SU-DHL-6 (cell line): ENCODE data around the gene NKX2-2.

Experiments
- EZH2phosphoT487 ChIP-seq: fragments of 200-600 bp; sonication (generic), shearing (Covaris generic); conservative IDR thresholded peaks from 2 replicates; pipeline ENCODE4 v1.6.1; 2018; ENCODE audit warnings: mild to moderate bottlenecking, antibody characterized with exemption, low read length, moderate library complexity, mixed read lengths
- TF ChIP-seq, protein P1 (sequence below): fragments of 200-600 bp; sonication (generic); IDR thresholded peaks from one replicate; pipeline ENCODE4 v1.5.1; 2017; ENCODE audit warnings: antibody characterized with exemption, mild to moderate bottlenecking, low read length, moderate library complexity; ENCODE audit not compliant: insufficient read depth, poor library complexity, severe bottlenecking

DNA sequence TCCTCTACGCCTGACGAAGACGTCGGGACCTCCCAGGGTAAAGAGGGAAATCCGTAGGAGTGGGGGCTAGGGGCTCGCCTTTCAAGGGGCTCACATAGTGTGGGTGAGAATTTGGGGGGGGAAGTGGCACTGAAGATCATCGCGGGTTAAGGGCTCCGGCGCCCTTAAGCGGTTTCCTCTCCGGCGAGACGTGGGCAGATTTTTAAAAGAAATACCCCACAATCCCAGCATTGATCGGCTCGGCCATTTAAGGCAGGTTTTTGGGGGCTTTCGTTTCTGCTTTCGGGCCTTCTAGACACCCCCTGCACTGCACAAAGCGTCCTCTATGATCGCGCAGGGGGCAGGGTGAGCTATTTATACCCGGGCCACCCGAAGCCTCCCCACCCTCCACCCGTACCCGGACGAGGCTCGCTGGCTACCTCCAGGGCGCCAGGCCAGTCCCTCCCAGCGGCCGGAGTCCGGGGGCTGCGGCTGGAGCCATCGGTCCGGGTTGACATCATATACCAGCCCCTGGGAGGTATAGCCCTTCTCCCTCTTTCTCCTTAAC is 1.2 kb downstream of the NKX2-2 start:
- TF ChIP-seq, protein P1, sequence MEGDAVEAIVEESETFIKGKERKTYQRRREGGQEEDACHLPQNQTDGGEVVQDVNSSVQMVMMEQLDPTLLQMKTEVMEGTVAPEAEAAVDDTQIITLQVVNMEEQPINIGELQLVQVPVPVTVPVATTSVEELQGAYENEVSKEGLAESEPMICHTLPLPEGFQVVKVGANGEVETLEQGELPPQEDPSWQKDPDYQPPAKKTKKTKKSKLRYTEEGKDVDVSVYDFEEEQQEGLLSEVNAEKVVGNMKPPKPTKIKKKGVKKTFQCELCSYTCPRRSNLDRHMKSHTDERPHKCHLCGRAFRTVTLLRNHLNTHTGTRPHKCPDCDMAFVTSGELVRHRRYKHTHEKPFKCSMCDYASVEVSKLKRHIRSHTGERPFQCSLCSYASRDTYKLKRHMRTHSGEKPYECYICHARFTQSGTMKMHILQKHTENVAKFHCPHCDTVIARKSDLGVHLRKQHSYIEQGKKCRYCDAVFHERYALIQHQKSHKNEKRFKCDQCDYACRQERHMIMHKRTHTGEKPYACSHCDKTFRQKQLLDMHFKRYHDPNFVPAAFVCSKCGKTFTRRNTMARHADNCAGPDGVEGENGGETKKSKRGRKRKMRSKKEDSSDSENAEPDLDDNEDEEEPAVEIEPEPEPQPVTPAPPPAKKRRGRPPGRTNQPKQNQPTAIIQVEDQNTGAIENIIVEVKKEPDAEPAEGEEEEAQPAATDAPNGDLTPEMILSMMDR: no peak
- TF ChIP-seq EZH2phosphoT487: no peak
